ENCODE data around the gene SLC1A2. TPM values are rescaled to one million over a fixed set of nuclear protein-coding genes. Genes with fewer than 3 reads are reported as not detected.

SLC1A2 gene
- polyA plus RNA-seq, 3 donors, result 0.14 to 0.26 (median 0.22) TPM

DNA sequence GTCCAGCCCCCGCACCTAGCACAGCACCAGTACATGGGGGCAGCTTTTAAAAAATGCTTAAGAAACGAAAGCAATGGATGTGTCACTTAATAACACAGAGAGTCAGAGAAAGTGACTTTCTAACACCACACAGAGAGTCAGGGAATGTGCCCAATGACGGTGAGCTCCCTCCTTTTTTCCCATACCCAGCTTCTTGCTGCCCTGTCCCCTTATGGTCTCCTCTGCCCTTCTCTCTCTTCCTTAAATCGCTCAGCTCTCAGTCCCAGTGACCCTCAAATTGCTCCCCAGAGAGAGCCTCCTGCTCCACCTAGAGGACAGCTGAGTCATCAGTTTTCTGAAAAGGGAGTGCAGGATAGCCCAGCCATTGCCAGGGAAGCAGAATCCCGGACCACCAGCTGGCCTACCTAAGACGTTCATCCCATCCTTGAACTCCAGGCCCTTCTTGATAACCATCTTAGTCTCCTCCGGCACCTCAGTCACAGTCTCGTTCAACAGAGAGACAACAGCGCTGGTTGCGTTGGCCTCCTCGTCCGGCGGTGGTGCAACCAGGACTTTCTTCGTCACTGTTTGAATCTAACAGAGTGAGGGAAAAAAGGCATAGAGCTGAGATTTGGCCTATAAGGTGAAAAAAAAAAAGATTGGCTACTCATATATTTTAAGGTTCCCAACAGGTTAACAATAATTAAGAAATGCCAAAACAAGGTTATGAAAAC lies 113.5 kb downstream of the SLC1A2 start:
- DNase-seq (ENCODE audit: low read depth in 3 of 3, low spot score in 2 of 3), result peak in 2 of 3 donors; percentile 29 to 49

DNA sequence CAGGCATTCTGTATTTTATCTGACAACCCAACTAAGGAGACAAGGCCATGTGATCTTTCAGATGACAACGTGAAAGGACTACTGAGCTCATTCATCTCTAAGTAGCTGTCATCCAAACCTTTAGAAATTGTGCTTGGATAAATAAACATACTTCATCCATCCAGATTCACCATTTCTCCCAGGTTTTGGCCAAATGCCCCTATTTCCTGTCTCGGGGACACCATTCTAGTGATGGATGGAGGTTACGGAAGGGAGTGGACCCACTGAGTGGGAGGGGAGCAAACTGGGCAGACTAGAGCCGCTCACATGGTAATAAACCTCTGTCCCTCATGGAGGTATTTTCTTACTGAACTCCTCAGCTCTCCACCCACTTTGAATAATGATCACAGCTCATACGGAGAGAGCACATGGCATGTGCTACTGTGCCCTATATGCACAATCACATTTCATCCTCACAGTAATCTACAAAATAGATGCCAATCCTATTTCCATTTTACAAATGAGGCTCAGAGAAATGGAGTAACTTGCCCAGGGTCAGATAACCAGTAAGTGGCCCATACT lies 114.4 kb downstream of the SLC1A2 start:
- DNase-seq (ENCODE audit: low read depth in 3 of 3, low spot score in 2 of 3), result no peak

DNA sequence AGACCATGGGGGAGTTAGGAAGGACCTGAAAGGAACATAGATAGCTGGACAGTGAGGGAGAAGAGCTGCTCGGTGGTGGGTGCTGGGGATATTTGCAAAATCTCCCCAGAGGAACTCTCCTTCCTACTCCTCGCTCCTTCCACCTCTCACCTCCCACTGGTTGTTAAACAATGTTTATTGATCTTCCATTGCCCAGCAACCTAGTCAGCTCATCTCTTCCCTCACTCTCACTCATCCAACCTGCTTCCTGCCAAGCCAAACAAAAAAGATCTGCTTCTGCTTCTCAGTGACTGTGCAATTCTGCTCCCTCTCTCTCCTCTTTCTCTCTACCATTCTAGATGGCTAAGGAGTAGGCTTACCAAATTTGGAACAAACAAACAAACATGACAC lies 115.0 kb downstream of the SLC1A2 start:
- no peak for DNase-seq (ENCODE audit: low read depth in 3 of 3, low spot score in 2 of 3)

DNA sequence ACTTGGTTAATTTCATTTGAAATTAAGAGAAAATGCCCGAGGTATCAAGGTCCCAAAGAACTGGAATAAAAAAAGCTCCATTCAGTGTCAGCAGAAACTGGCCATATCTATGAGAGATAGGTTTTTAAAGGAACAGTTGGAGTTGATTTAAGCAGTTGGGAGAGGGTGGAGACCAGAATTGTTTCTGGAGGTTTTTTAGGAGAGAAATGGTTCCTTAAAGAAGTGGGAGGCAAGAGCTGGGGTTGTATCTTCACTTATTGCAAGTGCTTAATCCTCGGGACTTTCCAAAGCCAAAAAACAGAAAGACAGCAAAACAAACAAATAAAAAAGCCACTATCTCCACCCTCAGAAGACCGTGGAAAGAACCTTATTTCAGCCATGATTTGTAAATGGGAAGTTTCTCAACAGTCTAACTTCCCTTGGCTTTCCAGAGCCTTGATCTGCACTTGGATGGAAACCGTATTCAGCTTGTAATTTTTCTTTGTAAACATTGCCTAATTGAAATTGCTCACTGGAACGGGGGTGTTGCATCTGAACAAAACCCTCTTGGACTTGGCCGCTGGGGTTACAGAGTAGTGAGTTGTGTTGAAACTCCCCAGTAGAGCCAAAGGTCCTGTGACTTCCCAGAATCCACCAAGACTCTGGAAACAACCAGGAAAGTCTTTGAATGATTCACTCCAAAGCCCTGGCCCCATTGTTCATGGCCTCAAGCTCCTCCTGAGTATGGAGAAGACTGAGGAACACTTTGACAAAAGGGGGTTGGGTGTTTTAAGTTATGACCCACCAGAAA lies 115.6 kb downstream of the SLC1A2 start:
- DNase-seq (ENCODE audit: low read depth in 3 of 3, low spot score in 2 of 3), result no peak

DNA sequence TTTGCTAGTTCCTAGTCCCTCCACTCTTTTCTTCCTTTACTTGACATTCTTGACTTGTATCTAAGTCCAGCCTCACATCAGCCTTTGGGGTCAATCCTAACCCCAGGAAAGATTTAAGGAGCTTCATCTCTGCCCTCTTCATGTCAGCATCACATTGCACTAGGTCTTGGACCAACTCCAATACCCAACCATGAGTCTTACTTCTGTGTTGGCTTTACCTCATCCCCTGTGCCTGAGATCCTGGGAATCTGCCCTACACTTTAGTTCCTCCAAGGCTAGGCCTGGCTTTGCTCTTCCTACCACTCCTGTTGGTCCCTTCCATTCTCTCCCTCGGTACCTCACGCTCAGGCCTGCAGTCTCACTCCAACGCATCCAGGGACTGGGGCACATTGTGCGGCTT lies 117.0 kb downstream of the SLC1A2 start:
- DNase-seq (ENCODE audit: low read depth in 3 of 3, low spot score in 2 of 3), result no peak

DNA sequence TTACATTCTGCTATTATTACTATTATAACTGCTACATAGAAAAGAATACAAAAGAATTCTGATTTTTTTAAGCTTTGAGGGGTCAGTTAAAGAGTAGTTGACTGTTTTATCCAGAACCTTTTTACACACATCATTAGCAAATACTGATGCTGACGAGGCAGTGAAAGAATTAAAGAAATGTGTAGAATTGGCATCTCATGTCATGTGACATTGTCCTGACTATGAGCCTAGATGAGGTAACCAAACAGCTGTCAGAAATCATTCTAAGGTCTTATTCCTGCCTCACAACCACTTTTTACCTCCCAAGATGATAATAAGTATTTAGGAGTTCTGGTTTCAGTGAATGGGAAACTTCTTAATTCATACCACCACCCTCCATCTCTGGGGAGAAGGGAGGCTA lies 121.0 kb downstream of the SLC1A2 start:
- DNase-seq (ENCODE audit: low read depth in 3 of 3, low spot score in 2 of 3), result no peak

DNA sequence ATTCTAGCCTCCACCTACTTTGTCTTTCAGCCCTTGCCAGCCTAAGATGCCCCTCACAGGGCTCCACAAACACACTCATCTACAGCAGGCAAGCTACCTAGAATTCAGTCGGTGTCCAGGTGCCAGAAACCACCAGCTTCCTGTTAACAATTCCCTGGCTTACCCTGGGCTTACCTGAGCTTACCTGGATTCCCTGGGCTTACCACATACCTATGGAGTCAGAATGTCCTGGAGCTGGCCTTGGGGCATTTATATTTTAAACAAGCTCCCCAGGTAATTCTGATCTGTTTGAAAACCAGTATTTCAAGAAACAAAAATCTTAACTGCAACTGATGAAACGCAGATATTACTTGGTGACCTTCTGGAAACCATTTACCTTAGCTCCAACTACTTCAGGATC lies 123.6 kb downstream of the SLC1A2 start:
- DNase-seq (ENCODE audit: low read depth in 3 of 3, low spot score in 2 of 3), result no peak

DNA sequence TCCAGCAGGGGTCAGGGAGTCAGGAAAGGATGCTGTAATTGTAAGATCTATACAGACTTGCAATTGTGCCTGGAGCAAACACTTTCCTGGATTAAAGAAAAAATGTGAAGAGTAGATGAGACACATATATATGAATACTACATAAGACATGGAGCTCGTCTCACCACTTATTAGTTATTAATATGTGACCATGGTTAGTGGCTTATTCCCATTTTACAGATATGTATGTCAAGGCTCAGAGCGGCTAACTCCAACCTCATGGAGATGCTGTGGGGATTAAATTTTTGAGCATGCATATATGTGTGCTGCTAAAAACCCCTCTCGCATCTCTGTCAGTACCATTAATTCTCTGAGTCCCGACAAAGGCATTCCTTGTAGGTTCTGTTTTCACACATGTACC lies 125.7 kb downstream of the SLC1A2 start:
- no peak for DNase-seq (ENCODE audit: low read depth in 3 of 3, low spot score in 2 of 3)

DNA sequence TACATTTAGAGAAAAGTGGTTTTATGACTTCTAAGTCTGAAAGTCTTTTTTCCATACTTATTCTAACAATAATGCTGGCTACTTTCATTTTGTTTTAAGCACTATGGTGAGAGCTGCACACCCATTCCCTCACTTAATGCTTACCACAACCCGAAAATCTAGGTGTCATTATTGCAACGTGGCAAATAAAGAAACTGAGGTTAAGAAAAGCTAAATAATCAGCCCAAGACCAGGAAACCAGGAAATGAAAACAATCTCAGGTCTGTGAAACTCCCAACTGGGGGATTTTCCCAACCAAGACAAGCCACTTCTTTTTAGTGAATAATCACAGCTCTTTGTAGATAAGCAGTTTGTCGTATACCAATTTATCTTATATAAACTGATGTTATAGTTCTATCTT lies 126.3 kb downstream of the SLC1A2 start:
- no peak for DNase-seq (ENCODE audit: low read depth in 3 of 3, low spot score in 2 of 3)

DNA sequence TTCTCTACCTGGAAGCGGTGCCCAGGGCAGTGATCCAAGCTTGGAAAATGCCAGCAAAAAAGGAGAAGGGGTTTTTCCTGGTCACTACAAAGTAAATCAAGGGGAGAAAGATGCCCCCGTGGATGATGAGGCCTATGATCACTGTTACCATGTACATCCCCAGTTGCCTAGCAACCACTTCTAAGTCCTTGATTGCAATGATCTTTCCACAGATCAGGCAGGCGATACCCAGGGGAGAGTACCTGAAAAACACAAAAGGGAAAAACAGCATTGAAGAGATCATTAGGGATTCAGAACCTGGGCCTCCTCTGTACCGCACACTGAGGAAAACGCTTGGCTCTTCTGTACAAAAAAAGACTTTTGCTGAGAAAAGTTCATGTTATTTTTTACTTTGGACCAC lies 127.1 kb downstream of the SLC1A2 start:
- no peak for DNase-seq (ENCODE audit: low read depth in 3 of 3, low spot score in 2 of 3)

DNA sequence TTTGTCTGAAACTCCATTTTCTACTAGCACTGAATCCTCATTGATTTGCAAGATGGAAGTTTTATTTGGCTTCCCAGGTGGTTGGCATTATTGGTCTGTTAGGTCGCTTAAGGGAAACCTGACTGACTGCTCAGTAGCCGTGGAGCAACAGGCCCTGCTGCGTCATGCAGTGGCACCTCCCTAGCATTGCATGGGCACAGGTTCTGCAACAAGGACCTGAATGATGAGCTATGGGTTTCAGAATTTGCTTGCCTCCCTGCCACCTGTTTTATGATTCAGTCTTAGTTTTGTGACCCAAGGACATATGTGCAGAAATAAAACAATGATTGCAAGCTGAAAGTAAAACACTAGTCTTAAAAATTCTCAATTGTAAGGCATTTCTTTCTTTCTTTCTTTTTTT lies 128.5 kb downstream of the SLC1A2 start:
- DNase-seq (ENCODE audit: low read depth in 3 of 3, low spot score in 2 of 3), result no peak

DNA sequence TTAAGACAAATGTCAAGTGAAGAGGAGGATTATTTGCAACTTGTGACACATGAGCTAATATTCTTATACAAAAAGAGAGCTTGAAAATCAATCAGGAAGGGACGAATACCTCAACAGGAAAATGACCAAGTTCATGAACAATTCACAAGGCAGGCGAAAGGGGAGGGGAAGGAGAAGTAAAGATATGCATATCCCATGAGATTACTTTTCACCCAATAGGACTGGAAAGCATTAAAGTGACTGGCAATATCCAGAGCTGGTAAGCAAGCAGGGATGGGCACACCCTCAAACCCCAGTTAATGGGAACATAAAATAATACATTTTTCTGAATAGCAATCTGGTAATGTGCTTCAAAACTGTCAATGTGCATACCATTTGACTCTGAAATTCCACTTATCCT lies 129.5 kb downstream of the SLC1A2 start:
- DNase-seq (ENCODE audit: low read depth in 3 of 3, low spot score in 2 of 3), result no peak

DNA sequence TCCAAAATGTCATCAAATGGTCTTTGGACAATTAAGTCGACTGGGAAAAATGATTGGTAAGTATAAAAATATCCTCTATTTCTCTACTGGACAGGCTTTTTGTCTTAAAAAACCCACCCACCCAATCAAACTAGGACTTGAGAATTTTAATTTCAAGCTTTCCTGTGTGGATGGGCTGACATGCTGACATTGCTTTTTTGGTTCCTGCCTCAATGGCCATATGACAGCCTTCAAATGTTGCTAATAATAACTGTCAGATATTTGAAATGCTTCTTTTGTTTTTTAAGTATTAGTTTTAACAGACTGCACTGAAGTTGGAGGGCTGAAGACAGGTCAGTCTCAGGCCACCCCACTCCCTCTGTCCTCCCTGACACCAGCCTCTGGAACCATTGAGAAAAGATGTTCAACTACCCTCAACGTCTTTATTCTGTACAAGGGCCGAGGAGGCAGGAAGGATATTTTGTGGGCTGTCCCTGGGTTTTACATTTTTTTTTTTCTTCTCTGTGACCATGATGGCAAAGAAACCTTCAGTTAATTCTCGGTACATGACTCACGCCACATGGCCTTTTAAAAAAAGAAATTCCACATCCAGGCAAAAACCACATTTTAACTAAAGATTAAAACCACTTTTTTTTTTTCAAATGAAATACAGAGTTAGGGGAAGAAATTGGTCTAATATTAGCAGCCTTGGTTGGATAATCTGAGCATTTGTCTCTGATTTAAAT lies 130.4 kb downstream of the SLC1A2 start:
- DNase-seq (ENCODE audit: low read depth in 3 of 3, low spot score in 2 of 3), result no peak

DNA sequence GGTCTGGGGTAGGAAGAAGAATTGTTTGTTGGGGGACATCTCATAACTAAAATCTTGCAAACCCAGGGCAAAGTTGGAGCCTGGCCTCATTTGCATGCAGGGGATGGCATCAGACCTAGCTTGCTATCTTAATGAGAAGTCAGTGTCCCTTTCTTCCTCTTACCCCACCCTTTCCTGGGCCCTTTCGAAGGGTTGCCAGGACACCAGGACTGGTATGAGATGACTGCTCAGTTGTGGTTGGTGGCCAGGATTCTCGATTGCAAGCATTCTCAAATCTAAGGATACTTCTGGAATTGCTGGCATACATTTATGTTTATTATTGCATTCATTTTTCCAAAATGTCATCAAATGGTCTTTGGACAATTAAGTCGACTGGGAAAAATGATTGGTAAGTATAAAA lies 131.0 kb downstream of the SLC1A2 start:
- no peak for DNase-seq (ENCODE audit: low read depth in 3 of 3, low spot score in 2 of 3)

DNA sequence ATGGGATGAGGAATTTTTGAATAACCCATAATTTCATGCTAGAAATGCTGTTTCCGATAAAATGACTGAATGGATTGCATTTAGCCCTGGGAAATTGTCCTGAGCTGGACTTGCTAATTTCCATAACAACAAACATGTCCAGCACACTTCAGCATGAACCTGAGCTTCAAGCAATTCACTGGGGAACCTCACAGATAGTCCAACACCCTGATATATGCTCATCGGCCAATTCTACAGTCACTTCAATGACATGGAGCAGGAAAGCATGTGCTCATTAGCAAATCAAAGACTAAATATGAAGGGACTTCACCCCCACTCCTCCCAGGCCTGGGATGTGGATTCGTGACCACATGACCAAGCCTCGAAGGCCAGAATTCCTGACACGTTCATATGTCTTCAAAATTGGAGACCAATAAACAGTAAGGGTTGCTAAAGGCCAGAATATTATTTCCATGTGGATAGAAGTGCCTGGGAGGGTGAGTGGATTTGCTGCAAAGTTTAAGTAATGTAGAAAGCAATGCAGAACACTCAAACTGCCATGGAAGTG lies 131.9 kb downstream of the SLC1A2 start:
- DNase-seq (ENCODE audit: low read depth in 3 of 3, low spot score in 2 of 3), result no peak

DNA sequence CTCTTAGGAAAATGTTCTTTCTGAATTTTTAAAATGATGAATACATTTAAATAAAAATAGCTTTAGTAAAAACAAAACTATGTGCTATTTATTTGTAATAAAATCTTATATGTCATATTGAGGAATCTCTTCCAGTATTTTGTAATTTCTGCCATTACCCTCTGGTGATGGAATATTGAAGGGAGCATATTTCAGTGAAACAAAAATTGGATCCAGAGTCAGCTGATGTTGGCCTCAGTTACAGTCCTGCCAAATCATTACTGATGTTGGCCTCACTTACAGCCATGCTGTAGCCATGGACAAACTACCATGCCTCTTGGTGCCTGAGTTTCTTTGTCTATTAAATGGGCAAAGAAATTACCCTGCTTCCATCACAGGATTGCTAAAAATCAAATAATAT lies 133.2 kb downstream of the SLC1A2 start:
- no peak for DNase-seq (ENCODE audit: low read depth in 3 of 3, low spot score in 2 of 3)

DNA sequence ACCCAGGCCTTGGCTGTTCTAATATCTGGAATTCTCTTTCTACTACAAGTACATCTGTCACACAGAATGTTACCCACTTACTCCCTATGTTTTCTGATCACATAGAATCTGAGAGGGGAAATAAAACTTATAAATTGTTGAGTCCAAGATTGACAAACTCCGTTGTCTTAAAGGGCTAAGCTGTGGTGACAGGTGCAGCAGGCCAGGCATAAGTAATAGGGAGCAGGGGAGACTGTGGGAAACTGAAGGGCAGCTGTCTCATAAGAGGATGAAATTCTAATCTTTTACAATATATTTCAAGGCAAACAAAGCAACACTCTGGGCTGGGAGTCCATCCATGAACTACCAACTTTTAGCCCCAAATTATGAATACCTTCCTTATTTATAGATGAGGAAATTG lies 133.9 kb downstream of the SLC1A2 start:
- DNase-seq (ENCODE audit: low read depth in 3 of 3, low spot score in 2 of 3), result no peak

DNA sequence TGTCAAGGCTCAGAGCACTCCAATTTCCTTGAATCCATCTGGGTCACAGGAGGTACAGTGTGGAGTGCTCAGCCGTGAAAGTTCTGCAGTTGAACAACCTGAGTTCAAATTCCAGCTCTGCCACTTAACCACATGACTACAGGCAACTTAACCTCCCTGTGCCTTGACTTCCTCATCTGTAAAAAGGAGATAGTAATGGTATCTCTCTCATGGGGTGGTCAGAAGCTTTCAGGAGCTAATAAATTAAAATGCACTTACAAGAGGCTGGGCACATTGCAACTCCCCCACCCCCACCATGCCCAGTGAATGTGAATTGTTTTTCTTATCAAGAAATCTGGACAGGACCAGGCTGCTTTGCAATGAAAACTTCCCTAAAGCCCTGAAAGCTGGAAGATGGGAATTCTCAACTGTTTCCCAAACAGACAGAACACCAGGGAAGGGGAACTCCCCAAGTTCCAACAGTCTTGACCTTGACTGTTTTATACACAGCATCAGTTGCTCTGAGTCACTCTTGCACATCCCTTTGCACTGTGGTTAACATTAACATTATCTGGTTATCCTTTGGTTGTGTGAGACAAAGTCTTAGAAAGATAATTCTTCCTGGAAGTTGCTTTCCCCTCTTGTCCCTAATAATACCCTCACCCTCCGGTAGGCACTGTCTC lies 137.0 kb downstream of the SLC1A2 start:
- DNase-seq (ENCODE audit: low read depth in 3 of 3, low spot score in 2 of 3), result no peak

DNA sequence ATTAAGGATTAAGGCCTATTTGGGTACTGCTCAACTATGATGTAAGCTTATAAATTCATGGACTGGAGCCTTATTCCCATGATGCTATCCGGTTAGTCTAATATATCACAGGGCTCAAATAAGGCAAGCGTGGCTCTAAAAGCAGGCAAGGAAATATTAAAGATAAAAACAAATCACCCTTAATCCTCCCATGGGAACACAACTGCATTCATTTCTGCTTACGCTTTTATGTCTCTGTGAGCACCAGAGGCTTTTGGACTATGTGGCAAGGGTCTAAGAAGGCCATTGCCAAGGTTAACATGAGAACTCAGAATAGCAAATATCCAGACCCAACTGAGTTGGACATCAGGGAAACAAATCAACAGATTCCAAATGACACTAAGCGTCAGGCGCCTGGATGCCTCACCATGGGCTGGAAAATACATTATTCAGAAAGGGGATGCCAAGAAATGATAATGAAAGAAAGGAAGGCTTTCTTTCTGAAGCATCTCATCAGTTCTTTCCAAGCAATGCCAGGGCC lies 138.1 kb downstream of the SLC1A2 start:
- no peak for DNase-seq (ENCODE audit: low read depth in 3 of 3, low spot score in 2 of 3)

DNA sequence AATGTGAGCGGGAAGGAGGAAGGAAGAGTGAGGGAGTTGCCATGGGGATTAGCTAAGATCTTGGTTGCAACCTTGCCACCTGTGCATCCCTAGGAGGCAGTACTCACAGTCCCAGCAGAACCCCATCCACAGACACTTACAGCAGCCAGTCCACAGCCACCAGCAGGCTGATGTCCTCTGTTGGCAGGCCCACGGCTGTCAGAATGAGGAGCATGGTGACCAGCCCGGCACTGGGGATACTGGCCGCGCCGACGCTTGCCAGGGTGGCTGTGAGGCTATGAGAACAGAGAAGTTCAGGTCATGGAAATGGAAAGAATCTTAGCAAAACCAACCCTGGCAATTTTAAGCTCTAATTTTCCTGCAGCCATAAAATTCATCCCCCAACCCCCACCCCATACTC lies 138.6 kb downstream of the SLC1A2 start:
- DNase-seq (ENCODE audit: low read depth in 3 of 3, low spot score in 2 of 3), result no peak

All from right renal cortex interstitium (tissue), 3 donors.